IPS-NIHi11 (cell line): ENCODE measurements around the gene SART1.

Experiments used
- DNase-seq: peaks from one replicate; pipeline ENCODE4 v3.0.0; 2012; ENCODE audit warnings: mixed read lengths, low spot score

Gene SART1, protein sequence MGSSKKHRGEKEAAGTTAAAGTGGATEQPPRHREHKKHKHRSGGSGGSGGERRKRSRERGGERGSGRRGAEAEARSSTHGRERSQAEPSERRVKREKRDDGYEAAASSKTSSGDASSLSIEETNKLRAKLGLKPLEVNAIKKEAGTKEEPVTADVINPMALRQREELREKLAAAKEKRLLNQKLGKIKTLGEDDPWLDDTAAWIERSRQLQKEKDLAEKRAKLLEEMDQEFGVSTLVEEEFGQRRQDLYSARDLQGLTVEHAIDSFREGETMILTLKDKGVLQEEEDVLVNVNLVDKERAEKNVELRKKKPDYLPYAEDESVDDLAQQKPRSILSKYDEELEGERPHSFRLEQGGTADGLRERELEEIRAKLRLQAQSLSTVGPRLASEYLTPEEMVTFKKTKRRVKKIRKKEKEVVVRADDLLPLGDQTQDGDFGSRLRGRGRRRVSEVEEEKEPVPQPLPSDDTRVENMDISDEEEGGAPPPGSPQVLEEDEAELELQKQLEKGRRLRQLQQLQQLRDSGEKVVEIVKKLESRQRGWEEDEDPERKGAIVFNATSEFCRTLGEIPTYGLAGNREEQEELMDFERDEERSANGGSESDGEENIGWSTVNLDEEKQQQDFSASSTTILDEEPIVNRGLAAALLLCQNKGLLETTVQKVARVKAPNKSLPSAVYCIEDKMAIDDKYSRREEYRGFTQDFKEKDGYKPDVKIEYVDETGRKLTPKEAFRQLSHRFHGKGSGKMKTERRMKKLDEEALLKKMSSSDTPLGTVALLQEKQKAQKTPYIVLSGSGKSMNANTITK

GRCh38 chr11:65961267-65962140 is at the start of gene SART1:
SART1 (plus strand) TSS chr11:65961734; CDS start chr11:65961781, 47 bp downstream.
- peak; percentile 100 for DNase-seq

DNA sequence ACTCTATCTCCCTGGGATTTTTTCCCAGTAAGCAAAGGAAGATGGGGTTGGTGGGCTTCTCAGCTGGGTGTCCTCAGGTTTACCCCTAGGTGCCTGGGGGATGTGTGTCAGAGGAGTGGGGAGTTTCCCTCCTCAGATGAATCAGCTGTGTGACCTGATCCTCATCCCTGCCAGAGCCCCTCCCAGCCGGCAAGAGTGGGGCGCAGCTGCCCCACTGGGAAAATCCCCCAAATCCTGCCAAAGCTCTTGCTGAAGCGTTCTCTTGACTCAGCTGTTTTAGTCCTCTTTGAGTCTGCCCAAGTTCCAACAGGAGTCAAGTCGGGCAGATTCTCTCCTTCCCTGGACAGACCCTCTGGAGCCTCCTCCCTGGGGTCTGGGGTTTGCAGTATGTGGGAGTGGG is 48.7 kb upstream of the SART1 start:
- no peak for DNase-seq

GRCh38 chr11:65915101-65915820 is 46.3 kb upstream of the SART1 start:
- no peak for DNase-seq

GRCh38 chr11:65915821-65916251 is 45.7 kb upstream of the SART1 start:
- DNase-seq = peak; percentile 58

GRCh38 chr11:65916391-65916790 is 45.1 kb upstream of the SART1 start:
- no peak for DNase-seq

DNA sequence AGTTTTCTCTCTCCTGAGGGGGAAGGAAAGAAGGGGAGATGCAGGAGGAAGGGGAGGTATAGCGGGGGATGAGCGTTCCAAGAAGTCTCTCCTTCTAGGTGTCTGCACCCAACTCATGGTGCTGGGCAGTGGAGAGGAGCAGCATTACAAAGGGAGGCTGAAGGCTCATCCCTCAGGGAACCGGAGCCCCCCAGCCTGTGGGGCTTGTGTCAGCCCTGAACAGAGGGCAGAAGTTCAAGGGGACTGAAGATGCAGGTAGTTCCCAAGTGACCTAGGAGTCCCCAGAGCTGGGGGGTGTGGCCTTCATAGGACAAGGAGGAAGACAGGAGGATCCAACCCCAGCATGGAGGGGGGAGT is 44.5 kb upstream of the SART1 start:
- no peak for DNase-seq

DNA sequence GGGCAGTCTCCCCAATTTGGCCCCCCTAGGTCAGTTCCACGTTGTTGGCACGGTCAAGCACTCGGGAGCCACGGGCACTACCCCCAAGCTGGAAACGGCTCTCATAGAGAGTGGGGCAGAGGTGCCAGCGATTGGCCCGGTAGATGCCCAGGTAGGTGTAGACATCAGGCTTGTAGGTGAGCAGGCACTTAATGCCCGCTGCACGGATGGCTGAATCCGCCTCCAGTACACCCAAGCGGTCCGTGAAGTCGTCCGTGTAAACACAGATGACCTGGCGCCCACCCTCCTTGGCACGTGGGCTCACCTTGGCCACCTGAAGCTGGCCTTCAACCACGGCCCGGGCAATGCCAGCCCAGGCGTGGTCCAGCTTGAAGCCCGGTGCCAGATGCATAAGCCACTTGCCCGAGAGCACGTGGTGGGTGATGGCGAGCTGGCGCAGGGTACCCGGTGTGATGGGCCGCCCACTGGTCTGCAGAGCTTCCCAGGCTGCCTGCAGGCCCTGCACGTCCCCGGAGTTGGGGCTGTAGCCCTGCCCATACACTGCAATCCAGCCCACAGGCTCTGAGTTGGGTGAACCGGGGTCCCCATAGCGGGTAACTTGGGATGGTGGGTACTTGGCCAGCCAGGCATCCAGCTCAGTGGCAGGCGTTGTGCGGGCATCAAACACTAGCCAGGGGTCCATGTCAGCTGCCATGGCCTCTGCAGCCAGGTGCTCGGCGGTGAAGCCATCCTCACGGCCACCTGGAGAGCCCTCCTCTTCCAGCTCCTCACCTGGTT is 43.9 kb upstream of the SART1 start:
- no peak for DNase-seq

DNA sequence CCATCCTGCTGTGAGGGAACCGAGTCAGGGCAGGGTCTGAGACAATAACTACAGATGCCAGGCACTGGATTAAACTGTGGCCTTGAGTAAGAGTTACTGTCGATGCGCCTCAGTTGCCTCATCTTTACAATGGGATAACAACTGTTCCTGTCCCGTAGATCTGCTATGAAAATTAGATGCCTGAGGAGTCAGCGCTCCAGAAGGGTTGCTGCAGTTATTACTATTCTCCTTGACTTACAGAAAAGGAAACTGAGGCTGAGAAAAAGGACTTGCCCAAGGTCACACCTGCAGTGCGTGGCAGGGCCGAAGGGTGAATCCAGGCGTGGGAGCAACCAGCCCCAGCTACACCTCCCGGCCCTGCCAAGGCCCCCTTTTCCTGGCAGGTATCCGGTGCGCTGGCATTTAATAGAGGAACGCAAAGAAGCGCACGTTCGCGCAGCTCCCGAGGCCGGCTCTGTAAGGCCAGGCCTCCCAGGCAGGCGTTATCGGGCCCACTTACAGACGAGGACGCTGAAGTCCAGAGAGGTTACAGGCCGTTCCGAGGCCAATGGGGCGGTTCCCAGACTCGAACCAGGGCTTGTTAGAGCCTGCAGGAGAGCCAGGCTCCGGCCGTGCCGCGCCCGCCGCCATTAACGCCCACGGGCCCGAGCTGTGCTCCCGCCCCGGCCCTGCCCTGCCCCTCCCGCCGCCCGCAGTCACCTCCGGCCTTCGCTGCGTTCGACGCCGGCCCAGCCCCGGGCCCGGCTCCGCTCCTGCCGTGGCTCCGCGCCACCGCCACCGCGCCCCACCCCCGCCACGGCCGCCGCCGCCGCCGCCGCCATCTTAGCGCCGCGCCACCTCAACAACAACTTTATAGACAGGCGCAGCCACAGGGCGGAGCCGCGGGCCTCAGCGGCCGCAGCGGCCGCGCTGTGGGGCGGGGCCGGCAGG is 43.1 kb upstream of the SART1 start, which contains the start of gene C11orf68:
C11orf68 (minus strand) TSS at position 852 of the 930 bp plus-strand sequence; CDS start at position 821, 31 bp downstream.
- no peak for DNase-seq

DNA sequence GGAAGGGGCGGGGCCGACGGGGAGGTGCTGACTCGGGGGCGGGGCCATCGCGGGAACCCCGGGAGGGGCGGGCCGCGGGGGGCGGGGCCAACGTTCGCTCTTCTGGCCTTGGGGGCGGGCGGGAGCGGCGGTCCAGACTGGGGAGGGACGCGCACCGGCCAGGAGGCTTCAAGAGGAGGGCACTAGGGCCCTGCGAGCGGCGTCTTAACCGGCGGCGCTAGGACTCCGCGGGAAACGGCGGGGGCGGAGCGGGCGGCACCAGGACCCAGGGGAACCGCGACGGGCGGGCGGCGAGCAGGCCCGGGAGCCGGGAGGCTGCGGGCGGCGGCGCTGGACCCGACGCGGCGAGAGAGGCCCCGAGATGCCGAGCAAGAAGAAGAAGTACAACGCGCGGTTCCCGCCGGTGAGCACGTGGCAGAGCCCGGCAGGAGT is 42.4 kb upstream of the SART1 start, which contains the start of gene DRAP1:
DRAP1 (plus strand) TSS at position 286 of the 432 bp plus-strand sequence; CDS start at position 362, 76 bp downstream.
- DNase-seq = peak; percentile 99

DNA sequence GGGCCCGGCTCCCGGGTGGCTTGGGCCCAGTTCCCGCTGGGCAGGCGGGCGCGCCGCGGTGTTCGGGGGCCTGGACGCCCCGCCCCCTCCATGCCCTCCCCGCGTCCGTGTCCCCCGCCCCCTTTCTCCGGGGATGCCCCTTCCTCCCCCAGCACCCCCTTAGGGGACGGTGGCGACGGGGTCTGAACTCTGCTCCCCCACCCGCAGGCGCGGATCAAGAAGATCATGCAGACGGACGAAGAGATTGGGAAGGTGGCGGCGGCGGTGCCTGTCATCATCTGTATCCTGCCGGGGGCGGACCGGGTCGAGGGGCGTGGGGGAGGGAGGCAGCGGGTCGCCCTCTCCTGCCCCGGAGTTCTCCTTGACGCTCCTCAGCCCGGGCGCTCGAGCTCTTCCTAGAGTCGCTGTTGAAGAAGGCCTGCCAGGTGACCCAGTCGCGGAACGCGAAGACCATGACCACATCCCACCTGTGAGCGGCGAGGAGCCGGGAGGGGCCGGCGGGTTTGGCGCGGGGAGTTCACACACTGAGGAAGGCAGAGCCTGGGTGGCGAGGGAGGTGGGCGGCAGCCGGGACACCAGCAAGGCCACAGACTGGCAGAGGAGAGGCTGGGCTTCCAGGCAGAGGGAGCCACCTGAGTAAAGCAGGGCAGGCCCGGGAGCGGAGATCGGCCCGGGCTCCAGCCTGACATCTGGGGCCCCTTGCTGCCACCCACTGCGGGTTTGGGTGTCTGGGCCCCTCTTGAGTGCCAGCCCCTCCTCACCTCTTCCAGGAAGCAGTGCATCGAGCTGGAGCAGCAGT is 41.8 kb upstream of the SART1 start:
- DNase-seq = peak; percentile 76

GRCh38 chr11:65920372-65920802 is 41.1 kb upstream of the SART1 start:
- DNase-seq = no peak

- DNase-seq = no peak
Observed at GRCh38 chr11:65921033-65921555, 40.4 kb upstream of the SART1 start.

GRCh38 chr11:65921876-65922275 is 39.7 kb upstream of the SART1 start:
- DNase-seq = no peak

- no peak for DNase-seq
Observed at GRCh38 chr11:65922565-65922964, 39.0 kb upstream of the SART1 start.

DNA sequence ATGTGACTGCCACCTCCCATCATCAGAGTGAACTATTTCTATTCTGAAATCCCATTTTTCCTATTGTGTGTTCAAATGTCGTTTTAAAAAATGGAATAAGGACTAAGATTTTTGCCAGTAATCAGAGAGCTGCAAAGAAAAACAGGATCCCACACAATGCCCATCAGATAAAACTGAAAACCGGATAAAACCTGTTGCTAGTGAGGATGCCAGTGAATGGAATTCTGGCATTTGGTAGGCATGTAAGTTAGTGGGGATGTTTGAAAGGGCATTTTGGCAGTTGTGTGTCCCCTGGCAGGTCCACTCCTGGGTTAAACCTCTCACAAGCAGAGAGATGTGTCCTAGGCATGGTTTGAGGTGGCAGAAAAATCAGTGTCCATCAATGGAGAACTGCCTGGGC is 36.1 kb upstream of the SART1 start:
- no peak for DNase-seq

GRCh38 chr11:65927904-65928397 is 33.6 kb upstream of the SART1 start:
- DNase-seq = no peak

GRCh38 chr11:65928667-65929066 is 32.9 kb upstream of the SART1 start:
- no peak for DNase-seq
